Uterus (tissue), 4 donors: ENCODE results near the gene PNPLA8. TPM values are rescaled to one million over a fixed set of nuclear protein-coding genes. Genes with fewer than 3 reads are reported as not detected.

Source experiments
- DNase-seq, 2 donors: peaks; one replicate each; pipeline ENCODE4 v3.0.0-alpha.2; 2019 to 2020
- H3K27ac ChIP-seq, 2 donors: fragments of 200-600 bp; sonication (generic); 1 replicate in 1 of 2; 2 replicates in 1 of 2; pipeline ENCODE4 v1.5.1; 2016 to 2018
- H3K27me3 ChIP-seq, 2 donors: fragments of 200-600 bp; sonication (generic); one replicate each; pipeline ENCODE4 v1.5.1; 2018 to 2019; ENCODE audit warnings: control low read depth in 1 of 2
- H3K36me3 ChIP-seq, 2 donors: fragments of 200-600 bp; sonication (generic); one replicate each; pipeline ENCODE4 v1.5.1; 2019; ENCODE audit warnings: control low read depth in 1 of 2
- H3K4me1 ChIP-seq, 2 donors: fragments of 200-600 bp; sonication (generic); one replicate each; pipeline ENCODE4 v1.5.1; 2018 to 2019; ENCODE audit warnings: control low read depth in 1 of 2
- H3K4me3 ChIP-seq, 2 donors: fragments of 200-600 bp; sonication (generic); 1 replicate in 1 of 2; 2 replicates in 1 of 2; pipeline ENCODE4 v1.5.1; 2018 to 2019; ENCODE audit warnings: mild to moderate bottlenecking in 1 of 2
- H3K9me3 ChIP-seq, 2 donors: fragments of 200-600 bp; sonication (generic); one replicate each; pipeline ENCODE4 v1.5.1; 2019; ENCODE audit warnings: control low read depth in 1 of 2
- CTCF ChIP-seq, 4 experiments: fragments of 200-600 bp in 2 of 4; fragments of 450-650 bp in 2 of 4; sonication (generic) in 2 of 4; IDR thresholded peaks; one replicate each; pipeline ENCODE4 v1.5.1; 2016 to 2019; ENCODE audit warnings: antibody characterized with exemption in 4 of 4, mild to moderate bottlenecking in 2 of 4, moderate library complexity in 1 of 4
- POLR2A ChIP-seq, 2 donors: fragments of 450-650 bp; IDR thresholded peaks; one replicate each; pipeline ENCODE4 v1.6.1; 2016; ENCODE audit warnings: antibody characterized with exemption in 2 of 2, mild to moderate bottlenecking in 1 of 2, moderate library complexity in 1 of 2
- intact Hi-C: fragments of 100-400 bp; cut with DNase I; formaldehyde crosslinking; loops from one replicate; pipeline ENCODE4 v1.15.1; 2023; ENCODE audit warnings: low total_unique reads
- total RNA-seq, 4 donors: library from RNA; depleted of rRNA in 3 of 4; stranded (reverse); fragments of >200 nt in 3 of 4; gene quantifications; one replicate each; pipeline versions ENCODE4 v1.1.0 to v1.2.4, GENCODE V29; 2014 to 2023
- donor health status: DM: yes; HTN: yes; CAD: no.

Gene PNPLA8
- total RNA-seq, 4 donors from 2014 or later, result 31.4 to 57.1 (median 46.7) TPM

GRCh38 chr7:108441392-108441955 lies 84.5 kb downstream of the PNPLA8 start:
- no peak for DNase-seq
- H3K9me3 ChIP-seq, result no peaks in the 10 kb centered on the region
- H3K4me3 ChIP-seq, result no peak overlapping the region
- no peaks in the 10 kb centered on the region for H3K4me1 ChIP-seq
- H3K27me3 ChIP-seq, result no peaks in the 10 kb centered on the region
- no peak overlapping the region for H3K27ac ChIP-seq
- intact Hi-C loops, result no loop called here
- H3K36me3 ChIP-seq, result no peaks in the 10 kb centered on the region
- no peak for TF ChIP-seq CTCF (IDR thresholded peaks at IDR 0.05)
- no peak for TF ChIP-seq POLR2A (IDR thresholded peaks at IDR 0.05)

- intact Hi-C loops, result no loop called here
- no peak for DNase-seq
- Histone ChIP-seq H3K4me1 (no peaks in the 10 kb centered on the region), H3K9me3 (no peaks in the 10 kb centered on the region), H3K36me3 (no peaks in the 10 kb centered on the region), H3K4me3 (no peak overlapping the region), H3K27me3 (no peaks in the 10 kb centered on the region), H3K27ac (no peak overlapping the region)
- TF ChIP-seq POLR2A (IDR thresholded peaks at IDR 0.05), result no peak
- no peak for TF ChIP-seq CTCF (IDR thresholded peaks at IDR 0.05)
These were observed 85.3 kb downstream of the PNPLA8 start for GRCh38 chr7:108440613-108441012.

GRCh38 chr7:108436906-108437305 lies 89.0 kb downstream of the PNPLA8 start:
- no peak for DNase-seq
- H3K27me3 ChIP-seq, result no peaks in the 10 kb centered on the region
- TF ChIP-seq POLR2A (IDR thresholded peaks at IDR 0.05), result no peak
- TF ChIP-seq CTCF (IDR thresholded peaks at IDR 0.05), result no peak
- no peak overlapping the region for H3K4me3 ChIP-seq
- H3K36me3 ChIP-seq, result no peaks in the 10 kb centered on the region
- no peak overlapping the region for H3K27ac ChIP-seq
- H3K4me1 ChIP-seq, result no peaks in the 10 kb centered on the region
- intact Hi-C loops, result no loop called here
- no peaks in the 10 kb centered on the region for H3K9me3 ChIP-seq

- no peak for DNase-seq
- no peaks in the 10 kb centered on the region for H3K27me3 ChIP-seq
- intact Hi-C loops, result no loop called here
- no peak for TF ChIP-seq POLR2A (IDR thresholded peaks at IDR 0.05)
- TF ChIP-seq CTCF (IDR thresholded peaks at IDR 0.05), result no peak
- no peaks in the 10 kb centered on the region for H3K4me1 ChIP-seq
- H3K9me3 ChIP-seq, result no peaks in the 10 kb centered on the region
- no peak overlapping the region for H3K4me3 ChIP-seq
- H3K36me3 ChIP-seq, result no peaks in the 10 kb centered on the region
- no peak overlapping the region for H3K27ac ChIP-seq
These were observed 91.9 kb downstream of the PNPLA8 start for GRCh38 chr7:108434010-108434409.

- intact Hi-C loops, result no loop called here
These were observed 94.8 kb downstream of the PNPLA8 start for GRCh38 chr7:108431099-108431498.

More at GRCh38 chr7:108431099-108431498, 94.8 kb downstream of the PNPLA8 start:
- Histone ChIP-seq H3K4me3 (no peak overlapping the region), H3K27ac (no peak overlapping the region), H3K36me3 (no peaks in the 10 kb centered on the region), H3K4me1 (no peaks in the 10 kb centered on the region), H3K9me3 (no peaks in the 10 kb centered on the region), H3K27me3 (no peaks in the 10 kb centered on the region)
- DNase-seq, result no peak
- TF ChIP-seq CTCF (IDR thresholded peaks at IDR 0.05) (no peak), POLR2A (IDR thresholded peaks at IDR 0.05) (no peak)
